GM19035 (cell line): Measurements from ENCODE around the gene BTG4.

ENCODE experiments used
- ATAC-seq: cut with Tn5 transposase; IDR thresholded peaks from one replicate; pipeline ENCODE4 v1.9.1; 2021; ENCODE audit not compliant: unreplicated experiment

BTG4 gene

DNA sequence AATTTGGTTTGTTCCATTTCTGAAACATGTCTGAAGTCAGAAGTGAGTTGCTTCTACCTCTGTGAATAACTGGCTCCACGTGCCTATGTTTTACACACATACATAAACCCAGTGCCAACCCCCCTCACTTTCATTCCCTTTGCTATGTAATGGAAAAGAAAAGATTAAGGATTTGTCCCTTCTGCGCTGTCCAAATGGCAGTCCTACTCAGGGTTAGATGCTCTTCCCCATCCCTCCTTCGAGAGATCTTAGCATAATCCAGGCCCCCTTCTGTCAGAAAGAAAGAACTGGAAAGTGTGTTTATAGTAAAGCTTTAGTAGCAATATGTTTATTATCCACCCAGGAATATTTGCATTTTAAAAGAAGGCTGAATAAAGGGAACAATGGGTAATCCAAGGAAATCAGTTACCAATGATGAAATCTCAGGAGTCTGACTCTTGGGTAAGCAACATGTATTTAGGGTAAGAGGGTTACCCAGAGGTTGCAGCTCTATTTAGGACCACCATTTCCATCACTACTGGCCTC lies 25.2 kb upstream of the BTG4 start:
- ATAC-seq = no peak

GRCh38 chr11:111535281-111535680 lies 23.1 kb upstream of the BTG4 start:
- ATAC-seq = no peak

DNA sequence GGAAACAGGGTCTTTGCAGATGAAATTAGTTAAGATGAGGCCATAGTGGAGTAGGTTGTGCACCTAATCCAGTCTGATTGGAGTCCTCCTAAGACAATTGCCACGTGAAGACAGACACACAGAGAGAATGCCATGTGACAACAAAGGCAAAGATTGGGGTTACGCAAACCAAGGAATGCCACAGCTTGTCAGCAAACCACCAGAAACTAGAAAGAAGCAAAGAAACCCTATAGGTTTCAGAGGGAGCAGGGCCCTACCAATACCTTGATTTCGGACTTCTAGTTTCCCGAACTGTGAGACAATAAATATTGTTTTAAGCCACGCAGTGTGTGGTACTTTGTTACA lies 20.2 kb upstream of the BTG4 start:
- no peak for ATAC-seq

DNA sequence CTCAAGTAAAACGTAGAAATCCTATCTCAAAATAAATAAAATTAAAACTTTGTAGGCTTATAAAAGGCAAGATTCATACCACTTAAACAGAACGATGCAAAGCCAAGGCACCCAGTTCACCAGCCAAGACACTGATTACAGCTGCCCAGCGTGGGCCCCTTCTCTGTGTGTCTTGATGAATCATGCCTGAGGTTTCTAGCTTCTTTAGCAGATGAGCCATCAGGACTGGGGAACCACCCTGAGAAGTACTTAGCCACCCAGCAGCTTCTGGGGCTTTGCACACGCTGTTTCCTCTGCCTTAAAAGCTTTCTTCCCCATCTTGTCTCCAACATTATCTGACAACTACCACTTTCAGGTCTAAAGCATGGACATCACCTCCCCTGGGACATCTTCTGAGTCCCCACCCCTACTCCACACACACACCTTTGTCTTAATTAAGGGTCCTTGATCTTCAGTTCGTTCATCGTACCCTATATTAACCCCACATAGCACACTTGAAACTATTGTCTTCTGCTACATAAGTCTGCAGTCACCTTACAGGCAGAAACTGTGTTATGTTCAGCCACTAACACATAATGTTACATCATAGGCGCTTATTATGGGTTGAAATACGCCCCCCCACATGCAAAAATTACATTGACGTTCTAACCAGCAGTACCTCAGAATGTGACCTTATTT lies 19.6 kb upstream of the BTG4 start:
- ATAC-seq = no peak

- ATAC-seq = no peak
These were observed 18.9 kb upstream of the BTG4 start for GRCh38 chr11:111531136-111531535.

- ATAC-seq = no peak
These were observed 17.9 kb upstream of the BTG4 start for GRCh38 chr11:111530091-111530490.

DNA sequence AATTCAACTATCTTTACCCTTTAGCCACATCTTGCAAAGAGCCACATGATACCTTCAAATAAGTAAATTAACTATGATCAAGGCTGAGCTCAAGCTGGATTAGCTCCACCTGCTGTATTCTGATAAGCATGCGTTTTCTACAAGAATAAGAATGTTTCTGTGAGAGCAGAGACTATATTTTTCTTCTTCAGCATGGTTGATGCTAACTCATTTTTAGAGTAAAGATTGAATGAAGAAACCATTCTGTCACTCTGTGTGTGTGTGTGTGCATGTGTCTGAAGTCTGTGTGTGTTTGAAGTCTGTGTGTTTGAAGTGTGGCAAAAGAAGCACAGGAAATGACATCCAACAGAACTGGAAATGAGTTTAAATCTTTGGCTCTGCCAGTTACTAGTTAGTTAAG lies 16.4 kb upstream of the BTG4 start:
- no peak for ATAC-seq

- ATAC-seq = no peak
These were observed 15.1 kb upstream of the BTG4 start for GRCh38 chr11:111527279-111527678.

DNA sequence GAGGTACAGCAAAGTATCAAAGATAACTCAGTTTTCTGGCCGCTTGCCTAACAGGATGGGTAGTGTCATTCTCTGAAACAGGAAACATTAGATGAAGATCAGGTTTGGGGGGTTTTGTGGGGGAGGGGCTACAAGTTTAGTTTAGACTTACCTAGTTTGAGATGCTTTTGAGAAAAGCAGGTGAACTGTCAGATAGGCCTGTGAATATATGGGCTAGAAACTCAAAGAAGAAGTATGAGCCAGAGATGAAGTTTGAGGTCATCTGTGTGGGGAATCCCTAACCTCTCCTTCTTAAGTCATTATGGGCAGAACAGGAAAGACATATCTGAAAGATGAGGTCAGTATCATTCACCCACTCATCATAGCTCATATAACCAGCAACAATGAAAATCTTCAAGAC lies 14.3 kb upstream of the BTG4 start:
- ATAC-seq = peak; percentile 55

GRCh38 chr11:111525456-111525855 lies 13.3 kb upstream of the BTG4 start:
- no peak for ATAC-seq

GRCh38 chr11:111524056-111524455 lies 11.9 kb upstream of the BTG4 start:
- ATAC-seq = no peak

DNA sequence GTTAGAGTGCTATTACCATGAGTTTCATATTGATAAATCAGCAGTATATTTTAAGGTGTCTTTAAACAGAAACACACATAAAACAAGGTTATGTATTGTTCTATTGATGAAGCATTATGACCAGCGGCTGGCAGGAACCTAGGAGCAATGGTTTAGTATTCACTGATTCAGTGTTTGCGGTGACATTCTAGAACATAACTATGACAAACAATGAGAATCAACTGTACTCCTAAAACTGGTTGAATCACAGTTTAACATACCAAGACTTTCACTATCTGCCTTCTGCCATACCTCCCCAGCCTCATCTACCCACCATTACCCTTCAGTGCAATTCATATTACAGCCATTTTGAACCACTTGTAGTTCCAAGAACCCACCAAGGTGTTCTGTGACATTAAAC lies 11.2 kb upstream of the BTG4 start:
- ATAC-seq = no peak

- no peak for ATAC-seq
These were observed 10.2 kb upstream of the BTG4 start for GRCh38 chr11:111522426-111522825.

- ATAC-seq = no peak
These were observed 8.9 kb upstream of the BTG4 start for GRCh38 chr11:111521135-111521534.

DNA sequence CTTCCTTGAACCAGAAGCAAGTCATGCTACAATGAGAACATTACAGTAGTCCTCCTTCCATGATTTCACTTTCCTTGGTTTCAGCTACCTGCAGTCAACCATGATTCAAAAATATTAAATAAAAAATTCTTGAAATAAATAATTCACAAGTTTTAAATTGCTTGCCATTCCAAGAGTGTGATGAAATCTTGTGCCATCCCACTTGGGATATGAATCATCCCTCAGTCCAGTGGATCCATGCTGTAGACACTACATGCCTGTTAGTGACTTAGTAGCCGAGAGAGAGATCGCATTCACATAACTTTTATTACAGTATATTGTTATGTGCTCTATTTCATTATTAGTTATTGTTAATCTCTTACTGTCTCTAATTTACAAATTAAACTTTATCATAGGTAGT lies 8.4 kb upstream of the BTG4 start:
- ATAC-seq = no peak

GRCh38 chr11:111518668-111519067 lies 6.5 kb upstream of the BTG4 start:
- no peak for ATAC-seq

DNA sequence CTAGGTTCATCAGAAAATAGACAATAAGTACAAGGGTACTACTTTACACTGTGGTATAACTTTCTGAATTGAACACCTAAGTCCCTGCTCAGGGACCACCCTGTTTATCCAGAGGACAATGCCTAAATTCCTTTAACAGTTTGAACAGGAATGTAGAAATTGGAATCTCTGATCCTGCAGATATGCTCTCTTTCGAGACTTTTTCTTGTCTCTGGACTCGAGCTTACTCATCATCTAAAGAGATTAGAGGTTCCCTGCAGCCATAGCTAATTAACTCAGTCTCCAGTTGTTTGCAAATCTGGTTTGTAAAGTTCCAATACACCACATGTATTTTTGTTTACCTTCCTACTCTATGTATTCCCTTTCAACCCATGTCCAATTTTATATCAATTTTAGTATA lies 3.4 kb upstream of the BTG4 start:
- ATAC-seq = no peak

GRCh38 chr11:111514216-111515031 lies 2.2 kb upstream of the BTG4 start, which contains the start of gene HOATZ:
HOATZ (plus strand) TSS chr11:111514778; CDS start chr11:111514785, 7 bp downstream.
- no peak for ATAC-seq

DNA sequence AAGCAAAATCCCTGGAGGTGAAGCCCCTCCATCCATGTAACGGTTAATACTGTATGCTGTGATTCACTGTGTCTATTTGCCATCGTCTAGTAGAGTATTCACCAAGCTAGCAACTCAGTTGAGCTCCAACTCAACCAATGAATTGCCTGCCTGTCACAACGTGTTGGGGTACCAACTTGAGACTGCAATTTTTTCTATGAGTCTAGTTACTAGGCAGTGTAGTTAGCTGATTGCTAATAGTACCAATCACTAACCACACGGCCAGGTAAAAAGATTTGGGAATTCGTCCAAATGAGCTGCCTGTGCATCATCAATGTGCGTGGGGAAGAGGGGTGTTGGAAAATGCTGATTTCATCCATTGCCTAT lies 1.0 kb upstream of the BTG4 start:
- no peak for ATAC-seq

DNA sequence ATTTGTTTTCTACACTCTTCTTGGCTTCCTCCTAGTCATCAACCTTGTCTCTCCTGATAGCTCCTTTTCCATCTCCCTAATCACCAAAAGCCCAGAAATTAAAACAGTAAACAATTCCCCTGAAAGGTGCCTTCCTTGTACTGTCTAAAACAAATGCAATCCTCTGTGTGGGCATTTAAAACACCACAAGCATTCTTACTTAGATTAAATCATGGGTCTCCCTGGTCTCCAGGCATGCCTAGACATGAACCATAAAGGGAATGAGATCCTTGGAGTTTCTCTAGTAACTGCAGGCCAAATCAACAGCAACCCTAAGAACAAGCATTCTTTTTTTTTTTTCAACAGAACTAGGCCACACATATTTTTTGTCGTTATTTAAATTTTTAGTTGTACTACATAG lies 1.9 kb downstream of the BTG4 start:
- no peak for ATAC-seq

- no peak for ATAC-seq
These were observed 9.6 kb downstream of the BTG4 start for GRCh38 chr11:111502611-111503010.

GRCh38 chr11:111500481-111500880 lies 11.7 kb downstream of the BTG4 start:
- ATAC-seq = no peak
